Osteocyte (in vitro differentiated cells): Measurements from ENCODE around the gene ZNF618. TPM values are rescaled to one million over a fixed set of nuclear protein-coding genes. Genes with fewer than 3 reads are reported as not detected.
A peak's percentile ranks its signal among the peaks of the same experiment; 100 is the strongest.

Source experiments
- DNase-seq: peaks from one replicate; pipeline ENCODE4 v3.0.0; 2021; ENCODE audit warnings: mixed read lengths; ENCODE audit not compliant: unreplicated experiment; ENCODE audit errors: extremely low spot score
- H3K27ac Mint-ChIP-seq: one replicate; pipeline ENCODE4 v1.8.0; 2021; ENCODE audit warnings: mild to moderate bottlenecking, mixed read lengths; ENCODE audit not compliant: unreplicated experiment
- H3K27me3 Mint-ChIP-seq: one replicate; pipeline ENCODE4 v1.8.0; 2021; ENCODE audit warnings: mixed read lengths; ENCODE audit not compliant: unreplicated experiment
- H3K36me3 Mint-ChIP-seq: one replicate; pipeline ENCODE4 v1.8.0; 2021; ENCODE audit warnings: mixed read lengths; ENCODE audit not compliant: unreplicated experiment
- H3K4me1 Mint-ChIP-seq: one replicate; pipeline ENCODE4 v1.8.0; 2021; ENCODE audit warnings: mixed read lengths; ENCODE audit not compliant: unreplicated experiment
- H3K4me3 Mint-ChIP-seq: one replicate; pipeline ENCODE4 v1.8.0; 2021; ENCODE audit warnings: mild to moderate bottlenecking, moderate library complexity, mixed read lengths; ENCODE audit not compliant: unreplicated experiment
- H3K9me3 Mint-ChIP-seq: one replicate; pipeline ENCODE4 v1.8.0; 2021; ENCODE audit warnings: mixed read lengths; ENCODE audit not compliant: unreplicated experiment
- total RNA-seq: library from RNA; stranded (reverse); gene quantifications from 2 replicates; pipeline ENCODE4 v1.2.1, GENCODE V29; 2021
- TF ChIP-seq, protein P1 (sequence below): fragments of 200-600 bp; sonication (generic); IDR thresholded peaks from 2 replicates; pipeline ENCODE4 v1.5.0; 2021; ENCODE audit warnings: antibody characterized with exemption, mild to moderate bottlenecking, moderate library complexity

Gene ZNF618
- total RNA-seq, 1 donor from 2014 or later = 36.8 TPM

DNA sequence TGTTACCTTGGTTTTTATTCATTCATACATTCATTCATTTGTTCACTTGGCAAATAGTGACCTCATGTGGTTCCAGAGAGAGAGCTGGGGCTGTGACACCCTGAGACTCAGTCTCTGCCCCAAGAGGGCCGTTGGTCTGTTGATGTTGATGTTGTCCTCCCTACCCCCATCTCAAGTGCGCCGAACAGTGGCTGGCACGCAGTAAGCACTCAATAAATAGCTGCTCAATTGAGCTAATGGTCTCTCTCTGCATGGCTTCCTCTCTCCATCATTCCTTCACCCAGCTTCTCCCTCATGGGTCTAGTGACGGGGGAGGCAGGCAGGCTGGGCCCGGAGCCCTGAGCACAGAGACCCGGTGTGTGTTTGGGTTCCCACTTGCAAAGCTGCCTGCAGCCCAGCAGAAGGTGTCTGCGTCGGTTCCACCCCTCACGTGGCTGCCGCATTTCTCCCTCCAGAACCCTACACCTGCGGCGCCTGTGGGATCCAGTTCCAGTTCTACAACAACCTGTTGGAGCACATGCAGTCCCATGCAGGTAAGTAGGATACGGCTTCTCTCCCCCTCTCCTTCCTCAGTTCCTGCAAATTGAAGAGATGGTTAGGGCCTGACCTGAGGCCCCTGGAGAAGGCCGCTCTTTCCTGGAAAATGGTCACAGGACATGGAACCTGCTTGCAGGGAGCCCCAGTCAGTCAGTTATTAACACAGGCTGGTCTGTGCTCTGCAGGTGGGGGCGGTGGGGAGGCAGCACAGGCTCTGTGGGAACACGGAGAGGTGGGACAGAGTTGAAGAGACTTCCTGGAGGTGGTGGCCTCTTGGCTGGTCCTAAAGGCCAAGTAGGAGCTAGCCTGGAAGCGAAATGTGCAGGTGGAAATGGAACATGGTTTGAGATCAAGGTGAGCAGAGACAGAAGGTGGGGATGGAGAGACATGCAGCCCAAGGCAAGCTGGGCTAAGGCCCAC lies 160.0 kb downstream of the ZNF618 start:
- TF ChIP-seq, protein P1, sequence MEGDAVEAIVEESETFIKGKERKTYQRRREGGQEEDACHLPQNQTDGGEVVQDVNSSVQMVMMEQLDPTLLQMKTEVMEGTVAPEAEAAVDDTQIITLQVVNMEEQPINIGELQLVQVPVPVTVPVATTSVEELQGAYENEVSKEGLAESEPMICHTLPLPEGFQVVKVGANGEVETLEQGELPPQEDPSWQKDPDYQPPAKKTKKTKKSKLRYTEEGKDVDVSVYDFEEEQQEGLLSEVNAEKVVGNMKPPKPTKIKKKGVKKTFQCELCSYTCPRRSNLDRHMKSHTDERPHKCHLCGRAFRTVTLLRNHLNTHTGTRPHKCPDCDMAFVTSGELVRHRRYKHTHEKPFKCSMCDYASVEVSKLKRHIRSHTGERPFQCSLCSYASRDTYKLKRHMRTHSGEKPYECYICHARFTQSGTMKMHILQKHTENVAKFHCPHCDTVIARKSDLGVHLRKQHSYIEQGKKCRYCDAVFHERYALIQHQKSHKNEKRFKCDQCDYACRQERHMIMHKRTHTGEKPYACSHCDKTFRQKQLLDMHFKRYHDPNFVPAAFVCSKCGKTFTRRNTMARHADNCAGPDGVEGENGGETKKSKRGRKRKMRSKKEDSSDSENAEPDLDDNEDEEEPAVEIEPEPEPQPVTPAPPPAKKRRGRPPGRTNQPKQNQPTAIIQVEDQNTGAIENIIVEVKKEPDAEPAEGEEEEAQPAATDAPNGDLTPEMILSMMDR = no peak
- peak overlapping the region; percentile 16 for H3K27ac Mint-ChIP-seq
- DNase-seq = peak; percentile 67
- H3K36me3 Mint-ChIP-seq = peaks cover 44% of the 10 kb centered on the region
- peaks cover 9% of the 10 kb centered on the region for H3K4me1 Mint-ChIP-seq
- H3K27me3 Mint-ChIP-seq = no peaks in the 10 kb centered on the region
- H3K4me3 Mint-ChIP-seq = no peak overlapping the region
- H3K9me3 Mint-ChIP-seq = no peaks in the 10 kb centered on the region

- DNase-seq = peak; percentile 53
- peaks cover 50% of the 10 kb centered on the region for H3K36me3 Mint-ChIP-seq
- H3K27me3 Mint-ChIP-seq = no peaks in the 10 kb centered on the region
- no peaks in the 10 kb centered on the region for H3K9me3 Mint-ChIP-seq
- TF ChIP-seq, protein P1 = no peak
- no peak overlapping the region for H3K4me3 Mint-ChIP-seq
- H3K4me1 Mint-ChIP-seq = peaks cover 9% of the 10 kb centered on the region
- no peak overlapping the region for H3K27ac Mint-ChIP-seq
Measured at GRCh38 chr9:114037249-114037648, 161.1 kb downstream of the ZNF618 start.

GRCh38 chr9:114037961-114038723 lies 162.0 kb downstream of the ZNF618 start:
- TF ChIP-seq, protein P1 = no peak
- no peak overlapping the region for H3K4me3 Mint-ChIP-seq
- H3K36me3 Mint-ChIP-seq = peaks cover 46% of the 10 kb centered on the region
- H3K9me3 Mint-ChIP-seq = no peaks in the 10 kb centered on the region
- H3K4me1 Mint-ChIP-seq = peaks cover under 1% of the 10 kb centered on the region
- H3K27ac Mint-ChIP-seq = no peak overlapping the region
- H3K27me3 Mint-ChIP-seq = no peaks in the 10 kb centered on the region
- peak; percentile 66 for DNase-seq

- Mint-ChIP-seq H3K36me3 (peaks cover 52% of the 10 kb centered on the region), H3K9me3 (no peaks in the 10 kb centered on the region), H3K4me3 (no peak overlapping the region), H3K27ac (no peak overlapping the region), H3K27me3 (no peaks in the 10 kb centered on the region), H3K4me1 (no peaks in the 10 kb centered on the region)
- TF ChIP-seq, protein P1 = no peak
- peak; percentile 54 for DNase-seq
Measured at GRCh38 chr9:114038724-114039313, 162.7 kb downstream of the ZNF618 start.
